Activated CD4-positive, CD25-positive, alpha-beta regulatory T cell (primary cell): ENCODE data around the gene CROT.
"Not testable (repeated sequence)": the region's sequence is repeated elsewhere in the genome, so short reads cannot be mapped to it uniquely, and the experiment has no call there.

Source experiments
- DNase-seq, 4 experiments: peaks; one replicate each; lab custom pipeline; 2025; lab: John Stamatoyannopoulos, UW

CROT gene, protein sequence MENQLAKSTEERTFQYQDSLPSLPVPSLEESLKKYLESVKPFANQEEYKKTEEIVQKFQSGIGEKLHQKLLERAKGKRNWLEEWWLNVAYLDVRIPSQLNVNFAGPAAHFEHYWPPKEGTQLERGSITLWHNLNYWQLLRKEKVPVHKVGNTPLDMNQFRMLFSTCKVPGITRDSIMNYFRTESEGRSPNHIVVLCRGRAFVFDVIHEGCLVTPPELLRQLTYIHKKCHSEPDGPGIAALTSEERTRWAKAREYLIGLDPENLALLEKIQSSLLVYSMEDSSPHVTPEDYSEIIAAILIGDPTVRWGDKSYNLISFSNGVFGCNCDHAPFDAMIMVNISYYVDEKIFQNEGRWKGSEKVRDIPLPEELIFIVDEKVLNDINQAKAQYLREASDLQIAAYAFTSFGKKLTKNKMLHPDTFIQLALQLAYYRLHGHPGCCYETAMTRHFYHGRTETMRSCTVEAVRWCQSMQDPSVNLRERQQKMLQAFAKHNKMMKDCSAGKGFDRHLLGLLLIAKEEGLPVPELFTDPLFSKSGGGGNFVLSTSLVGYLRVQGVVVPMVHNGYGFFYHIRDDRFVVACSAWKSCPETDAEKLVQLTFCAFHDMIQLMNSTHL

GRCh38 chr7:87345166-87345927, at the start of gene CROT:
Gene CROT, plus strand, starts transcription at chr7:87345664. Its CDS starts 3,405 bp downstream, at chr7:87349069.
- DNase-seq: peak; percentile 88 to 93 (median 90)

DNA sequence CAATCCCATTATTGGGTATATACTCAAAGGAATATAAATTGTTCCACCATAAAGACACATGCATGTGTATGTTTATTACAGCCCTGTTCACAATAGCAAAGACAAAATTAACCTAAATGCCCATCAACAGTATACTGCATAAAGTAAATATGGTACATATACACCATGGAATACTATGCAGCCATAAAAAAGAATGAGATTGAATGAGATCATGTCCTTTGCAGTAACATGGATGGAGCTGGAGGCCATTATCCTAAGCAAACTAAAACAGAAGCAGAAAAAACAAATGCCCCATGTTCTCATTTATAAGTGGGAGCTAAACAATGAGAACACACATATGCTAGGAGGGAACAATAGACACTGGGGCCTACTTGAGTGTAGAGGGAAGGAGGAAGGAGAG, 44.7 kb upstream of the CROT start:
- DNase-seq: no peak

DNA sequence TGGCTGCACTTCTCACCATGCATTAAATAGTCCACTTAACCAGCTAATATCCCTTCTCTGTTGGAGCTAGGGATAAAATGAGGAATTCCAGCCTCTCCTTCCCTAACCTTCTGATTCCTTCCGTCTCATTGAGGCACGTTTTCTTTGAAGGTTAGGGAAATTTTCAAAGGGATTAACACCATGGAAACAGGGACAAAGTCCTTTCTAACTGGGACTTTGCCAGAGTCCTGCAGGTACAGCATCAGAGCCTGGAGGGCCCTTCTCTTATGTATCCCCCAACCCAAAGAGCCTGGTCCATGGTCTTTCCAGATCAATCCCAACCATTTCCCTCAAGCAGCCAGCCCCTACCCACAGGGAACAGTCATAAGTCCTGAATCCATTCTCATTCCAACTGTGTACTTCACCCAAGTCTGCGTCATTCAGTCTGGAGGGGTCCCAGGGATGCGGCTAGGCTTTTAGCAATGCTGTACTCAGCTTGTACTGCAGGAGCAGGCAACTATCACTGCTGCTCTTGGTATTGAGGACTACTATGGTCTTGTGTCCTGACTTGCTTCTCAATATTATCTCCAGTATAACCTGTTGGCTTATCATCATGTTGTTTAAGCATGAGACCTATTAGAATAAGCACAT, 34.6 kb upstream of the CROT start:
- no peak for DNase-seq

DNA sequence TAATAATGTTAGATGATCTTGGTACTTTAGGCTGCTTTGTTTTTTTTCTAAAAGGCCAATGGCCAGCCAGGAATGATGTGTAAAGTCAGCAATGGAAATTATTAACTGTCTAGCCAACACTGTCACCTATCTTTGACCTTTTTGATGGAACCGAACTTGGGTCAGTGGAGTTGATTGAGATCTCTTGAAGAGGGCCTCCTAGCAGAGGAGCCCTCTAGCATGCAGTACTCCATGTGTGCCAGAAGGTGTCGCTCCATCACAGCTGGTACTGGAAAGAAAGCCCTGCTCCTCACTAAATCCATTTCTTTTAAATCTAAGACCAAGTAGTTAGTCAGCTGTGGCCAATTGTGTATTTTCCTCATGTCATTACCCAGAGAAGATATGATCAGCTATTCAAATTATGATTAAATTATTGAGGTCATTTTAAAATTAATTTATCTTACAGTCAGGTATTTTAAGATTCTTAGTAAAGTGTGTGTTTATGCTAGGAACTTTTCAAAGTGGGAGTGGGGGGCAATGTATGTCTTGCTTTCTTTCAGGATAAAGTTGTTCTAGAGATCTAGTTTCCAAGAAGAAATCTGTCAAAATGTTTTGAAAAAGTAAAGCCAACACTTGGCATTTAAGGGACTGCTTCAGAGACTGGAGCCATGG, 33.1 kb upstream of the CROT start:
- DNase-seq: peak in 3 of 4 experiments; percentile 21 to 26 (median 26)

- DNase-seq: no peak
Observed at GRCh38 chr7:87316097-87316700, 29.3 kb upstream of the CROT start.

DNA sequence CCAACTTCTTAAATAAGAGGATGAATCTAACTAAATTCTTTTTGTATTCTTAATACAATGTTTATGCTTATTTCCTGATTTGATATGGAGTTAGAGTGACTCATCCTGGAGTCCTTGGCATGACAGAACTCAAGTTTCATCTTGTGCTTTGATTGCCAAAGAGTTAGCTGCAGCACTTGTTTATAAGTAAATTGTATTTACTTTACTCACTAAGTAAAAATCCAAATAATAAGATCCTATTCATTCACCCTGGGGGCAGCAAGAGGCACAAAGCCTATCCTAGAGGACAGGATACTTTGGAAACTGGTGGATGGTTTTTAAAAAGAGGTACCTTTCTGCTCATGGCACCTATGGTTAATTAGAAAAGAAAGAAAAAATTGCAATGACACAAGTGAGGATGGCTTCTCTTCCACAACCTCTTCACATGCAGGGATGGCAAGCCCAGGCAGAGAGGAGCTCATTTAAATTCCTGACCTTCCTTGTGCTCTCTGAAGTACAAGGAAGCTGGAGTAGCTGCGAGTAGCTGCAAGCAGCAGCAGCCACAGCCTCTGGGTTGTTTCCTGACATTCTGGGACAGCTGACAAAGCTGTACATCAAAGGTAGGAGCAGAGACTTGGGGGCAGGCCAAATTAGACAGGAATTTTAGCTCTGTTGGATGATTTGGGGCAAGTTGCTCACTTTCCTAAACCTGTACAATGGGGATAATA, 28.5 kb upstream of the CROT start:
- DNase-seq: no peak

GRCh38 chr7:87317691-87318245, 27.7 kb upstream of the CROT start:
- DNase-seq: no peak

- DNase-seq: no peak
Observed at GRCh38 chr7:87318741-87319140, 26.7 kb upstream of the CROT start.

DNA sequence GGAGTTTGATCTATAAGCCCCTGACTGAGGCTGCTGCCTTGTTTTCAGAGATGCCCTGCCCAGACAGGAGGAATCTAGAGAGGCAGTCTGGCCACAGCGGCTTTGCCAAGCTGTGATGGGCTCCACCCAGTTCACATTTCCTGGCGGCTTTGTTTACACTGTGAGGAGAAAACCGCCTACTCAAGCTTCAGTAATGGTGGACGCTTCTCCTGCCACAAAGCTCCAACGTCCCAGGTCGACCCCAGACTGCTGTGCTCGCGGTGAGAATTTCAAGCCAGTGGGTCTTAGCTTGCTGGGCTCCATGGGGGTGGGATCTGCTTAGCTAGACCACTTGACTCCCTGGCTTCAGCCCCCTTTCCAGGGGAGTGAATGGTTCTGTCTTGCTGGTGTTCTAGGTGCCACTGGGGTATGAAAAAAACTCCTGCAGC, 26.3 kb upstream of the CROT start:
- DNase-seq: not testable (repeated sequence)

GRCh38 chr7:87322912-87323311, 22.6 kb upstream of the CROT start:
- DNase-seq: no peak

DNA sequence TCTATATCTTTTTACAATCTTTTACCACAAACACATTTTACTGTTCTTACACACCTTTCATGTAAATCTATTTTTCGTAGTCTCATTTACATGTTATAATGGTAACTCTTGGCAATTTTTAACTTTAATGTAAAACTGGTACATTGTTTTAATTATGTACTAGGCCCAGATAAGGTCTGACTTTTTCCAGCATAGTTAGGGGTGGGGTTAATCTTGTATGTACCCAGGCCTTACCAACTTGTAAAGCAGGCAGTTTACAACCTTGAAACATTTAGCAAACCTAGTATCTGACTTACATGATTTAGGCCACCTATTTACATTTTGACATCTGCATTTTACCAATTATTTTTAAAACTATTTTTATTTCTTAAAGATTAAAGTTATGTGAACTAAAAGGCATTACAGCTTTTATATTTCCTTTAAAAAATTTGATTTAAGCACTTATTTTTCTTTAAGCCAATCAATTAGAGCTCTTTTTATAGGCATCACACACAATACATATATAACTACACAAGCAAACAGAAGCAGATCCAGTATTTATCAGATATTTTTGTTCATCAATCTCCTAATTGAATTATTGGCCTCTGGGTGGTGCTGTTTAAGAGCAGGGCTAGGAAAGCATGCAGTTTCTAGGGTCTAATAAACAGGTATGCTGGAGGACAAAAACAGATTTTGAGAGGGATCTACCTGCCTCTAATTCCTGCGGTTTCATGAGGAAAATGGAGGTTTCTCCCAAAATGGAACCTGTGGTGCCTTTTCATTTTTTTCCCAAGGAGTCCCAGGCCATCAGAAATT, 19.7 kb upstream of the CROT start:
- no peak for DNase-seq

GRCh38 chr7:87328281-87328680, 17.2 kb upstream of the CROT start:
- no peak for DNase-seq

GRCh38 chr7:87330316-87330715, 15.1 kb upstream of the CROT start:
- DNase-seq: no peak

- no peak for DNase-seq
Observed at GRCh38 chr7:87330942-87331341, 14.5 kb upstream of the CROT start.

GRCh38 chr7:87331687-87332252, 13.7 kb upstream of the CROT start:
- no peak for DNase-seq

- DNase-seq: no peak
Observed at GRCh38 chr7:87332321-87332720, 13.1 kb upstream of the CROT start.

DNA sequence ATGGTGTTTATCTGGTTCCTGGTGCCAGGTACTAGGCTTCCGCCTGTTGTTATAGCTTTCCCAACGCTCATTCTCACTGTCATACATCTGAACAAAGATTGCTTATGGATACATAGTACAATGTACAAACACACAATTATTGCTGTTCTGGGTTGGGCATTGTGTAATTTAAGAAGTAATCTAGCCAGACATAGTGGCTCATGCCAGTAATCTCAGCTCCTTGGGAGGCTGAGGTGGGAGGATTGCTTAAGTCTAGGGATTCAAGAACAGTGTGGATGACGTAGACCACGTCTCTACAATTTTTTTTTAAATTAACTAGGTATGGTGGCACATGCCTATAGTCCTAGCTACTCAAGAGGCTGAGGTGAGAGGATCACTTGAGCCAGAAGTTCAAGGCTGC, 9.3 kb upstream of the CROT start:
- DNase-seq: no peak

DNA sequence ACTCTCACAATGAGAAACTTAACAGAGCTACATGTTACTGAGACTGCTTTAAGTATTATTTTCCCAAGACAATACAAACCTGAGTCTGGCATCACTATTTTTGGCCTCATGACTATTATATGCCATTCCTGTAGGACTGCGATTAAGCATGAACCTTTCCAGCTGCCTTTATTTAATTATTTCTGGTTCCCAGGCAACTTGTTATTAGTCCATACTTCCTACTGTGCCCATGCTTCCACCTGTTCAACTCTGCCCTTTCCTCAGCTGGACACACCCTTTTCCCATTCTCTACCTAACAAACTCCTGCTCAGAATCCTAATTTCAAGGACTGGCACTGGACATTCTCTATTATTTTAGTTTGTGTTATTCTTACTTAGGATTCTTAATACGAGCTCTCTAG, 8.1 kb upstream of the CROT start:
- no peak for DNase-seq

DNA sequence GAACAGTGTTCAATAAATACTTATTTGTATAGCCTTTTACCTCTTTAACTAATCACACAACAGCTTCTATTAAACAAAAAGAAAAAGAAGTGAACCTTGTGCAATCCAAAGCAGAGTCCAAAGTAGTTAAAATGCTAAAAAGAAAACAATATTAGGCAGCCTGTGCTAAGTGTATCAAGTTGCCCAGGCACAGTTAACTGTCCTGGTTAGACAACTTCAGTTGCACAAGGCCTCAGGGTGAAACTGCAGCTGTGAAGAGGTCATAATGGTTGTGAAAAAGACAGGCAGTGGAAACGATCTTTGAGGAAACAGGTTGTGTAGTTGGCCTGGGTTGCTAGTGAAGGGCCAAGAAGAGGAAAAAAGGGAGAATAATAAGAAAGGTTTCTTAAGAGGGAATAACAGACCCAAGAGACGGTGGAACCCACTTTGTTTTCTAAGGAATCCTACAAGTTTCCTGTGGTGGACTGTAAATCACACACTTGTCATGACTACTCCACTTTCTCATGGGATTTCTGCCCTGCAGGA, 6.0 kb upstream of the CROT start:
- DNase-seq: no peak
